PC-9 (cell line): ENCODE results near the gene ALG13. TPM values are rescaled to one million over a fixed set of nuclear protein-coding genes. Genes with fewer than 3 reads are reported as not detected.

Source experiments
- BruUV-seq: library from RNA; stranded (reverse); fragments of 400-500 nt; replicated peaks from 2 replicates; lab custom pipeline; 2021; lab: Mats Ljungman, UMichigan
- CTCF ChIA-PET: fragments of 300-600 bp; sonication (Branson Sonifier 250); formaldehyde crosslinking; loops from one replicate; lab custom pipeline; 2022; ENCODE audit warnings: antibody characterized with exemption; lab: Charles Lee
- POLR2A ChIA-PET: fragments of 300-600 bp; sonication (Branson Sonifier 250); formaldehyde crosslinking; loops from one replicate; lab custom pipeline; 2022; ENCODE audit warnings: antibody characterized with exemption; ENCODE audit not compliant: unreplicated experiment; lab: Charles Lee
- DNase-seq, 2 experiments: peaks; one replicate each; pipeline versions ENCODE4 v3.0.0 to v3.0.0-alpha.2; 2015 to 2022; ENCODE audit warnings: mixed read lengths in 1 of 2
- H2AFZ ChIP-seq: fragments of 200-600 bp; sonication (generic); 2 replicates; pipeline ENCODE4 v1.8.1; 2017; ENCODE audit warnings: antibody characterized with exemption
- H3F3A ChIP-seq: fragments of 200-600 bp; sonication (generic); 2 replicates; pipeline ENCODE4 v1.8.1; 2017; ENCODE audit warnings: antibody characterized with exemption, mild to moderate bottlenecking, low read depth; ENCODE audit not compliant: insufficient read depth
- H3K27ac ChIP-seq: fragments of 200-600 bp; sonication (generic); 2 replicates; pipeline ENCODE4 v1.6.1; 2016; ENCODE audit warnings: mixed run types
- H3K27me3 ChIP-seq: fragments of 200-600 bp; sonication (generic); 2 replicates; pipeline ENCODE4 v1.6.1; 2016; ENCODE audit warnings: low read depth, mixed run types; ENCODE audit not compliant: insufficient read depth
- H3K36me3 ChIP-seq: fragments of 200-600 bp; sonication (generic); 2 replicates; pipeline ENCODE4 v1.6.1; 2016; ENCODE audit warnings: low read depth, mixed run types
- H3K4me1 ChIP-seq: fragments of 200-600 bp; sonication (generic); replicated peaks from 2 replicates; pipeline ENCODE4 v1.6.1; 2016; ENCODE audit warnings: mixed run types; ENCODE audit not compliant: insufficient read depth
- H3K4me2 ChIP-seq: fragments of 200-600 bp; sonication (generic); 2 replicates; pipeline ENCODE4 v1.6.1; 2017; ENCODE audit warnings: mixed run types
- H3K4me3 ChIP-seq: fragments of 200-600 bp; sonication (generic); 2 replicates; pipeline ENCODE4 v1.6.1; 2016; ENCODE audit warnings: mixed run types
- H3K79me2 ChIP-seq: fragments of 200-600 bp; sonication (generic); 2 replicates; pipeline ENCODE4 v1.6.1; 2017; ENCODE audit warnings: low read depth, mixed run types
- H3K9me2 ChIP-seq: fragments of 200-600 bp; sonication (generic); 2 replicates; pipeline ENCODE4 v1.8.1; 2017; ENCODE audit warnings: mild to moderate bottlenecking; ENCODE audit not compliant: insufficient read depth
- H3K9me3 ChIP-seq: fragments of 200-600 bp; sonication (generic); 2 replicates; pipeline ENCODE4 v1.8.1; 2016; ENCODE audit warnings: low read depth; ENCODE audit not compliant: insufficient read depth
- H4K20me1 ChIP-seq: fragments of 200-600 bp; sonication (generic); 2 replicates; pipeline ENCODE4 v1.8.1; 2017; ENCODE audit not compliant: insufficient read depth
- EZH2 ChIP-seq: fragments of 200-600 bp; sonication (generic); IDR thresholded peaks from 2 replicates; pipeline ENCODE4 v1.8.0; 2017; ENCODE audit warnings: antibody characterized with exemption, low read depth
- intact Hi-C: fragments of 100-400 bp; cut with micrococcal nuclease; formaldehyde crosslinking; loops from one replicate; pipeline ENCODE4 v1.10.0; 2022; ENCODE audit not compliant: unreplicated experiment
- total RNA-seq: library from RNA; stranded (reverse); gene quantifications from 2 replicates; pipeline ENCODE4 v1.2.3, GENCODE V29; 2021
- TF ChIP-seq, protein P1 (sequence below): fragments of 200-600 bp; sonication (generic); conservative IDR thresholded peaks from 2 replicates; pipeline ENCODE4 v1.6.1; 2017; ENCODE audit warnings: mixed run types, antibody characterized with exemption, mild to moderate bottlenecking, moderate library complexity

The ALG13 gene
- total RNA-seq, 1 experiment from 2014 or later = 50.2 TPM

DNA sequence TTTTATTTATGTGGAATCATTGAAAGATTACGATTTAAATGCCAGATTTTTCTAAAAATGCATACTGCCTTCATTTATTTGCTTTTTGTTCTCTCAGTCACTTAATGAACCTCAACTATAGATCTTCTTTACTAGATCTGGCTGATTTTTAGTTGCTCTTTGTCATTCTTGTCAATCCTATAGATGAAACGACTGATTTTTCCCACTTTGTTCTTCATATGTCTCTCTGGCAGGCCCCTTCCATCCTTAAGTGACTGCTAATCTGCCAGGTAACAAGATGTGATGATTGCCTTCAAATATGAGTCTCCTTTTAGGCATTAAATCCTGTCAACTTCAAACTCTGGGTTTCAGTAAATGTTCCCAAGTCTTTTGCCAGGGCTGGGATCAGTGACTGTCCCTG, 61.0 kb downstream of the ALG13 start:
- 0 out of 2 replicates have a peak, but pooled peaks cover 5% of the 10 kb centered on the region for H3K36me3 ChIP-seq
- DNase-seq = no peak

GRCh38 chrX:111743316-111743715, 62.3 kb downstream of the ALG13 start:
- Histone ChIP-seq H3K4me3 (no peak overlapping the region), H3K27ac (no peak overlapping the region), H3K9me3 (no peaks in the 10 kb centered on the region), H3K36me3 (no peaks in the 10 kb centered on the region), H2AFZ (no peak overlapping the region), H3K79me2 (no peaks in the 10 kb centered on the region), H3K9me2 (no peaks in the 10 kb centered on the region; the same call in 1 of the 2 replicates), H3K4me1 (no peaks in the 10 kb centered on the region), H3K27me3 (no peaks in the 10 kb centered on the region), H4K20me1 (no peaks in the 10 kb centered on the region), H3K4me2 (no peak overlapping the region), H3F3A (no peaks in the 10 kb centered on the region)
- BruUV-seq = no TSS peak
- intact Hi-C loops = no loop called here
- POLR2A ChIA-PET = no interaction called here
- DNase-seq = no peak
- CTCF ChIA-PET = no interaction called here
- TF ChIP-seq, protein P1, sequence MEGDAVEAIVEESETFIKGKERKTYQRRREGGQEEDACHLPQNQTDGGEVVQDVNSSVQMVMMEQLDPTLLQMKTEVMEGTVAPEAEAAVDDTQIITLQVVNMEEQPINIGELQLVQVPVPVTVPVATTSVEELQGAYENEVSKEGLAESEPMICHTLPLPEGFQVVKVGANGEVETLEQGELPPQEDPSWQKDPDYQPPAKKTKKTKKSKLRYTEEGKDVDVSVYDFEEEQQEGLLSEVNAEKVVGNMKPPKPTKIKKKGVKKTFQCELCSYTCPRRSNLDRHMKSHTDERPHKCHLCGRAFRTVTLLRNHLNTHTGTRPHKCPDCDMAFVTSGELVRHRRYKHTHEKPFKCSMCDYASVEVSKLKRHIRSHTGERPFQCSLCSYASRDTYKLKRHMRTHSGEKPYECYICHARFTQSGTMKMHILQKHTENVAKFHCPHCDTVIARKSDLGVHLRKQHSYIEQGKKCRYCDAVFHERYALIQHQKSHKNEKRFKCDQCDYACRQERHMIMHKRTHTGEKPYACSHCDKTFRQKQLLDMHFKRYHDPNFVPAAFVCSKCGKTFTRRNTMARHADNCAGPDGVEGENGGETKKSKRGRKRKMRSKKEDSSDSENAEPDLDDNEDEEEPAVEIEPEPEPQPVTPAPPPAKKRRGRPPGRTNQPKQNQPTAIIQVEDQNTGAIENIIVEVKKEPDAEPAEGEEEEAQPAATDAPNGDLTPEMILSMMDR = no peak
- TF ChIP-seq EZH2 = no peak

More for the DNA sequence above, 61.0 kb downstream of the ALG13 start:
- ChIA-PET POLR2A (no interaction called here), CTCF (no interaction called here)
- Histone ChIP-seq H3K4me2 (no peak overlapping the region), H3K9me3 (no peaks in the 10 kb centered on the region), H3K4me3 (no peak overlapping the region), H4K20me1 (no peaks in the 10 kb centered on the region), H3K27me3 (no peaks in the 10 kb centered on the region), H3K79me2 (no peaks in the 10 kb centered on the region), H2AFZ (no peak overlapping the region), H3K4me1 (no peaks in the 10 kb centered on the region), H3K9me2 (no peaks in the 10 kb centered on the region; the same call in 1 of the 2 replicates), H3F3A (no peaks in the 10 kb centered on the region), H3K27ac (no peak overlapping the region)
- TF ChIP-seq EZH2 = no peak
- TF ChIP-seq, protein P1 = no peak
- intact Hi-C loops = no loop called here
- BruUV-seq = no TSS peak

DNA sequence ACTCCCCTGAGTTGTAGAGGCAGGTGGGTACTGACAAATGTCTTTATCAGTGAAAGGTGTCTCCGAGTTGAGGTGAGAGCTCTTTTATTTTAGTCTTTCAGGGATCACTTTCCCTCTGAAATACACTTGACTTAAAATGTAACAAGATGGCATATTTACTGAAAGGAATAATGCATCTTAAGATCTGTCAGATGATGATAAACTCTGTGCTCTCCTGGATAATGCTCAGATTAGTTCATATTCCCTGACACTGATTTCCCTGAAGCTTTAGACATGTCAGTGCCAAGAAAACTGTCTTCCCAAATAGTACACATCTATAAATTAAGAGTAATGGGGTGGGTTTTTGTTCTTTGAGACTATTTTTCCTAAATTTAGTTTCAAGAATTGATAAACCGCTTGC, 75.5 kb downstream of the ALG13 start:
- Histone ChIP-seq H3K9me3 (peaks cover 5% of the 10 kb centered on the region; the same call in 1 of the 2 replicates), H4K20me1 (no peaks in the 10 kb centered on the region; the same call in 1 of the 2 replicates), H3K4me2 (no peak overlapping the region), H3K9me2 (no peaks in the 10 kb centered on the region), H2AFZ (no peak overlapping the region), H3K79me2 (no peaks in the 10 kb centered on the region), H3K27ac (no peak overlapping the region), H3K4me1 (no peaks in the 10 kb centered on the region), H3F3A (no peaks in the 10 kb centered on the region), H3K4me3 (no peak overlapping the region), H3K36me3 (no peaks in the 10 kb centered on the region), H3K27me3 (no peaks in the 10 kb centered on the region)
- intact Hi-C loops = no loop called here
- no TSS peak for BruUV-seq
- ChIA-PET POLR2A (no interaction called here), CTCF (no interaction called here)
- no peak for TF ChIP-seq EZH2
- TF ChIP-seq, protein P1 = no peak
- no peak for DNase-seq
